ENCODE measurements around the gene MLH1. TPM values are rescaled to one million over a fixed set of nuclear protein-coding genes. Genes with fewer than 3 reads are reported as not detected.

Gene MLH1
- total and polyA plus RNA-seq, 10 of the 15 experiments (the other 5 are each of a cell fraction or from before 2014, with no cell fraction given), result 58.6 to 109 (median 81.4) TPM

GRCh38 chr3:36989005-36989404 is 4.3 kb upstream of the MLH1 start (continued):
- TF ChIP-seq KLF5 (IDR thresholded peaks at IDR 0.05; ENCODE audit: partially characterized antibody) (no peak), CREM (IDR thresholded peaks at IDR 0.05; ENCODE audit: low read depth) (no peak), ATF2 (IDR thresholded peaks at IDR 0.05; ENCODE audit: low read length) (no peak), POLR2A (IDR thresholded peaks at IDR 0.05; ENCODE audit: low read depth, low read length) (no peak), RB1 (IDR thresholded peaks at IDR 0.05; ENCODE audit: borderline replicate concordance) (no peak), SREBF2 (IDR thresholded peaks at IDR 0.05; ENCODE audit: low read length) (no peak), CEBPZ (IDR thresholded peaks at IDR 0.05; ENCODE audit: low read depth, low read length) (no peak), HCFC1 (IDR thresholded peaks at IDR 0.05; ENCODE audit: low read length) (no peak), E2F8 (IDR thresholded peaks at IDR 0.05; ENCODE audit: low read depth, partially characterized antibody) (no peak), TCF3 (IDR thresholded peaks at IDR 0.05; ENCODE audit: borderline replicate concordance, insufficient read depth, low read depth, low read length) (no peak), SPI1 (IDR thresholded peaks at IDR 0.05; ENCODE audit: borderline replicate concordance, insufficient read depth, low read depth, low read length) (peak; percentile 88), MLLT1 (IDR thresholded peaks at IDR 0.05) (no peak), BHLHE40 (IDR thresholded peaks at IDR 0.05; ENCODE audit: borderline replicate concordance in 1 of 2, low read depth in 2 of 2, low read length in 1 of 2) (no peak), CREB1 (IDR thresholded peaks at IDR 0.05; ENCODE audit: low read depth) (no peak), JUNB (IDR thresholded peaks at IDR 0.05) (no peak), CUX1 (IDR thresholded peaks at IDR 0.05; ENCODE audit: insufficient replicate concordance, low read depth, low read length) (no peak)

All from GM12878 (cell line).